H1 (cell line): ENCODE measurements around the gene TCHP. TPM values are rescaled to one million over a fixed set of nuclear protein-coding genes. Genes with fewer than 3 reads are reported as not detected.

Source experiments
- CTCF ChIA-PET: fragments of 300-600 bp; sonication (Branson Sonifier 250); formaldehyde crosslinking; loops from one replicate; lab custom pipeline; 2021; ENCODE audit not compliant: partially characterized antibody; lab: Charles Lee
- POLR2A ChIA-PET: fragments of 300-600 bp; sonication (Branson Sonifier 250); formaldehyde crosslinking; loops from one replicate; lab custom pipeline; 2021; ENCODE audit warnings: inconsistent platforms; ENCODE audit not compliant: partially characterized antibody; lab: Charles Lee
- DNase-seq, 2 experiments: peaks; one replicate each; pipeline versions ENCODE4 v3.0.0 to v3.0.0-alpha.2; 2010 to 2022; ENCODE audit warnings: low spot score in 2 of 2, low read depth in 1 of 2, mixed read lengths in 1 of 2
- FAIRE-seq: peaks from 2 replicates; lab custom pipeline; 2011; peaks lifted over from hg19 to GRCh38; lab: Jason Lieb, UNC
- H2AFZ ChIP-seq: 2 replicates; pipeline ENCODE4 v1.8.1; 2012; ENCODE audit warnings: low read length, inconsistent platforms
- H2AK5ac ChIP-seq: 2 replicates; pipeline ENCODE4 v1.6.1; 2013; ENCODE audit warnings: low read depth, low read length
- H2BK120ac ChIP-seq: replicated peaks from 2 replicates; pipeline ENCODE3; 2013; ENCODE audit warnings: low read depth, low read length, inconsistent platforms
- H2BK12ac ChIP-seq: 2 replicates; pipeline ENCODE4 v1.6.1; 2013; ENCODE audit warnings: low read depth, low read length
- H2BK15ac ChIP-seq: 2 replicates; pipeline ENCODE4 v1.6.1; 2013; ENCODE audit warnings: low read length
- H2BK20ac ChIP-seq: 2 replicates; pipeline ENCODE4 v1.6.1; 2013; ENCODE audit warnings: low read length
- H2BK5ac ChIP-seq: 2 replicates; pipeline ENCODE4 v1.6.1; 2013; ENCODE audit warnings: low read depth, low read length
- H3K14ac ChIP-seq: 2 replicates; pipeline ENCODE4 v1.6.1; 2013; ENCODE audit warnings: inconsistent platforms; ENCODE audit not compliant: insufficient read length
- H3K18ac ChIP-seq: 2 replicates; pipeline ENCODE4 v1.6.1; 2013; ENCODE audit warnings: low read length; ENCODE audit errors: extremely low read depth
- H3K23ac ChIP-seq: 2 replicates; pipeline ENCODE4 v1.6.1; 2013; ENCODE audit warnings: inconsistent platforms; ENCODE audit not compliant: insufficient read length
- H3K23me2 ChIP-seq: 2 replicates; pipeline ENCODE4 v1.6.1; 2013; ENCODE audit warnings: low read depth, low read length
- H3K27ac ChIP-seq: 2 replicates; pipeline ENCODE4 v1.6.1; 2011; ENCODE audit warnings: low read depth, low read length, inconsistent platforms
- H3K27me3 ChIP-seq, 4 experiments: replicated peaks in 1 of 4; 1 replicate in 1 of 4; 2 replicates in 3 of 4; pipeline versions ENCODE4 v1.6.1 to v1.8.1; 2011 to 2013; ENCODE audit warnings: low read length in 3 of 4, mild to moderate bottlenecking in 3 of 4, inconsistent platforms in 2 of 4, mixed read lengths in 2 of 4, moderate library complexity in 1 of 4; ENCODE audit not compliant: control insufficient read depth in 3 of 4, insufficient read depth in 3 of 4; ENCODE audit errors: extremely low read depth in 1 of 4
- H3K36me3 ChIP-seq, 4 experiments: 2 replicates each; pipeline versions ENCODE4 v1.6.1 to v1.8.1; 2011 to 2013; ENCODE audit warnings: mild to moderate bottlenecking in 4 of 4, low read length in 3 of 4, moderate library complexity in 2 of 4, control low read depth in 1 of 4, inconsistent platforms in 1 of 4; ENCODE audit not compliant: insufficient read depth in 4 of 4, control insufficient read depth in 2 of 4
- H3K4ac ChIP-seq: replicated peaks from 2 replicates; pipeline ENCODE3; 2013; ENCODE audit warnings: low read length, low read depth, mixed read lengths, inconsistent platforms; ENCODE audit not compliant: insufficient read length
- H3K4me1 ChIP-seq, 4 experiments: replicated peaks in 1 of 4; 1 replicate in 1 of 4; 2 replicates in 3 of 4; pipeline versions ENCODE4 v1.6.1 to v1.8.1; 2011 to 2013; ENCODE audit warnings: low read length in 3 of 4, inconsistent platforms in 2 of 4, mixed read lengths in 1 of 4; ENCODE audit not compliant: insufficient read depth in 4 of 4, control insufficient read depth in 3 of 4
- H3K4me2 ChIP-seq, 2 experiments: 2 replicates each; pipeline versions ENCODE4 v1.6.1 to v1.8.1; 2011 to 2013; ENCODE audit warnings: low read depth in 2 of 2, low read length in 2 of 2, control low read depth in 1 of 2, inconsistent platforms in 1 of 2, mild to moderate bottlenecking in 1 of 2; ENCODE audit not compliant: insufficient read depth in 1 of 2
- H3K4me3 ChIP-seq, 4 experiments: fragments of 200-600, 300-600 bp in 1 of 4; sonication (generic), shearing (Covaris generic), sonication (Bioruptor Twin) in 1 of 4; 2 replicates each; pipeline versions ENCODE4 v1.5.1 to v1.8.1; 2011 to 2016; ENCODE audit warnings: low read length in 4 of 4, low read depth in 3 of 4, control low read depth in 2 of 4, inconsistent platforms in 2 of 4, mild to moderate bottlenecking in 2 of 4, mixed read lengths in 1 of 4, moderate library complexity in 1 of 4; ENCODE audit not compliant: insufficient read depth in 2 of 4; ENCODE audit errors: extremely low read depth in 1 of 4
- H3K56ac ChIP-seq: replicated peaks from 2 replicates; pipeline ENCODE3; 2013; ENCODE audit warnings: low read depth, mild to moderate bottlenecking, mixed read lengths, low read length, inconsistent platforms; ENCODE audit not compliant: insufficient read length
- H3K79me1 ChIP-seq: 2 replicates; pipeline ENCODE4 v1.6.1; 2013; ENCODE audit warnings: low read depth, low read length, control low read depth
- H3K79me2 ChIP-seq, 2 experiments: 2 replicates each; pipeline versions ENCODE4 v1.6.1 to v1.8.1; 2012 to 2013; ENCODE audit warnings: low read length in 2 of 2, mild to moderate bottlenecking in 2 of 2, inconsistent platforms in 1 of 2; ENCODE audit not compliant: insufficient read depth in 2 of 2, control insufficient read depth in 1 of 2
- H3K9ac ChIP-seq, 4 experiments: replicated peaks in 1 of 4; 1 replicate in 1 of 4; 2 replicates in 3 of 4; pipeline versions ENCODE4 v1.6.1 to v1.8.1; 2011 to 2013; ENCODE audit warnings: low read depth in 3 of 4, low read length in 3 of 4, control low read depth in 2 of 4, mild to moderate bottlenecking in 2 of 4, moderate library complexity in 2 of 4, inconsistent platforms in 1 of 4; ENCODE audit errors: extremely low read depth in 1 of 4
- H3K9me3 ChIP-seq, 2 experiments: 2 replicates each; pipeline versions ENCODE4 v1.6.1 to v1.8.1; 2012 to 2013; ENCODE audit warnings: mild to moderate bottlenecking in 2 of 2, moderate library complexity in 2 of 2, control low read depth in 1 of 2, inconsistent platforms in 1 of 2, low read depth in 1 of 2, low read length in 1 of 2, mixed read lengths in 1 of 2; ENCODE audit not compliant: insufficient read depth in 2 of 2
- H4K20me1 ChIP-seq, 2 experiments: replicated peaks in 1 of 2; 2 replicates each; pipeline versions ENCODE3 to v1.8.1; 2011 to 2013; ENCODE audit warnings: inconsistent platforms in 2 of 2, low read length in 2 of 2, mild to moderate bottlenecking in 1 of 2; ENCODE audit not compliant: insufficient read depth in 2 of 2, control insufficient read depth in 1 of 2
- H4K5ac ChIP-seq: 2 replicates; pipeline ENCODE4 v1.6.1; 2013; ENCODE audit warnings: low read length, low read depth, mixed read lengths, inconsistent platforms; ENCODE audit not compliant: insufficient read length
- H4K8ac ChIP-seq: 2 replicates; pipeline ENCODE4 v1.8.0; 2013; ENCODE audit warnings: mild to moderate bottlenecking, moderate library complexity, low read length, inconsistent platforms; ENCODE audit not compliant: insufficient read depth; ENCODE audit errors: extremely low read depth
- H4K91ac ChIP-seq: replicated peaks from 2 replicates; pipeline ENCODE3; 2013; ENCODE audit warnings: low read length, mixed read lengths, inconsistent platforms; ENCODE audit not compliant: insufficient read length
- CBX8 ChIP-seq: fragments of 300-800, 300-1000 bp; sonication (generic); IDR thresholded peaks from 2 replicates; pipeline ENCODE4 v1.7.1; 2016; ENCODE audit warnings: low read depth, low read length, borderline replicate concordance
- EP300 ChIP-seq, 2 experiments: IDR thresholded peaks; 1 replicate in 1 of 2; 2 replicates in 1 of 2; pipeline ENCODE4 v1.6.1; 2011 to 2012; ENCODE audit warnings: low read depth in 2 of 2, low read length in 2 of 2, mild to moderate bottlenecking in 2 of 2, borderline replicate concordance in 1 of 2, inconsistent platforms in 1 of 2, moderate library complexity in 1 of 2
- EZH2 ChIP-seq: fragments of 200-600 bp; sonication (generic); IDR thresholded peaks from 2 replicates; pipeline ENCODE4 v1.7.1; 2012; ENCODE audit warnings: low read depth, mild to moderate bottlenecking, moderate library complexity, low read length, inconsistent platforms; ENCODE audit not compliant: severe bottlenecking
- KDM5A ChIP-seq: fragments of 200-600 bp; IDR thresholded peaks from 2 replicates; pipeline ENCODE4 v1.7.1; 2012; ENCODE audit warnings: mild to moderate bottlenecking, low read length, inconsistent platforms, mixed read lengths
- POLR2AphosphoS5 ChIP-seq: IDR thresholded peaks from 2 replicates; pipeline ENCODE4 v1.6.1; 2011; ENCODE audit warnings: low read depth, low read length
- POU5F1 ChIP-seq: IDR thresholded peaks from 2 replicates; pipeline ENCODE4 v1.6.1; 2011; ENCODE audit warnings: low read depth, mild to moderate bottlenecking, low read length, moderate library complexity
- SAP30 ChIP-seq: fragments of 300-600 bp; sonication (generic); IDR thresholded peaks from 2 replicates; pipeline ENCODE4 v1.7.1; 2012; ENCODE audit warnings: low read length, moderate library complexity, mild to moderate bottlenecking, inconsistent platforms; ENCODE audit not compliant: insufficient read depth, insufficient replicate concordance
- TEAD4 ChIP-seq: IDR thresholded peaks from 2 replicates; pipeline ENCODE4 v1.6.1; 2012; ENCODE audit warnings: low read depth, low read length, inconsistent platforms, mixed read lengths
- WGBS, 2 experiments: shearing (Covaris generic) in 1 of 2; methylation state at CpG; one replicate each; pipeline versions ENCODE4 v1.1.6 to v1.1.7; 2013 to 2015; ENCODE audit warnings: low lambda C conversion rate in 2 of 2, mixed read lengths in 2 of 2, inconsistent platforms in 1 of 2, low coverage in 1 of 2, missing lambda C conversion rate in 1 of 2; ENCODE audit not compliant: insufficient replicate concordance in 2 of 2, insufficient coverage in 1 of 2, insufficient read length in 1 of 2; ENCODE audit errors: extremely low coverage in 1 of 2, missing lambda C conversion rate in 1 of 2; 5-methylcytosine and 5-hydroxymethylcytosine counted together
- polyA plus RNA-seq, 7 experiments: library from polyadenylated mRNA; depleted of rRNA in 3 of 7; stranded (reverse) in 5 of 7; unstranded in 2 of 7; fragments of >200 nt in 5 of 7; fragments of 200-250 nt in 2 of 7; gene quantifications; 1 replicate in 5 of 7; 2 replicates in 1 of 7; 4 replicates in 1 of 7; pipeline versions ENCODE4 v1.2.1 to v1.2.3, GENCODE V29; 2011 to 2013; ENCODE audit warnings: missing spikeins in 2 of 7, mixed read lengths in 2 of 7
- total RNA-seq: library from RNA; stranded (reverse); fragmentation: NEBNext Ultra II Directional; extraction: Animal tissue kit (Norgen Biotek cat#: 25700); gene quantifications from 2 replicates; pipeline ENCODE4 v1.2.1, GENCODE V29; 2021

TCHP gene
- total and polyA plus RNA-seq, 2 of the 8 experiments (the other 6 are each of a cell fraction or from before 2014, with no cell fraction given), result 2.8 to 4.5 TPM

DNA sequence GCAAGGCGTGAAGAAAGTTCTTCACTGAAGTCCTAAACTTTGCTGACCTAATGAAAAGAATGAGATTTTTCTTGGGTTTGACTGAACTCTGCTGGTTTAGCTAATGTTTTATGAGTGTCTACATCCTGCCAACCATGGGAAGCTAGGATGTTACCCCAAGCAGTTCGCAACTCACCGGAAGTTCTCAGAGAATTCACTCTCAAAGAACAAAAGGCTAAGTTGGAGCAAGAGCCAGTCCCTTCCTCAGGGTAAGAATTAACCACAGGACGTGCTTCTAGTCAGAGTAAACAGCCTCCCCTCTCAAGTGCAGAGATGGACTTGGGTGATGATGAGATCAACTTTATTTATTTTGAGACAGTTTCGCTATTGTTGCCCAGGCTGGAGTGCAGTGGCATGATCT lies 37.3 kb downstream of the TCHP start:
- no peak overlapping the region for H4K8ac ChIP-seq
- CTCF ChIA-PET, result interaction anchor here (0.6 to 2.0 kb wide), 3 partner anchors 9 to 57 kb away, joined by 3 to 8 read pairs (median 4); no protein-coding TSS in a partner anchor
- TF ChIP-seq SAP30, result no peak
- no peak for TF ChIP-seq POLR2AphosphoS5
- no peak for TF ChIP-seq EZH2
- TF ChIP-seq CBX8, result no peak
- no peak for TF ChIP-seq POU5F1
- no peak for TF ChIP-seq KDM5A
- TF ChIP-seq TEAD4, result no peak
- TF ChIP-seq EP300 (IDR thresholded peaks at IDR 0.05; ENCODE audit: borderline replicate concordance in 1 of 2, low read depth in 2 of 2, low read length in 2 of 2), result no peak
- TF ChIP-seq, all 59 proteins: peak for 0
- Histone ChIP-seq H3K9ac (no peak overlapping the region), H4K20me1 (no peaks in the 10 kb centered on the region), H3K56ac (no peak overlapping the region), H4K5ac (no peak overlapping the region), H3K79me1 (no peaks in the 10 kb centered on the region), H3K27me3 (no peaks in the 10 kb centered on the region), H3K79me2 (no peaks in the 10 kb centered on the region), H3K4me2 (no peak overlapping the region), H4K91ac (no peak overlapping the region), H3K23me2 (no peaks in the 10 kb centered on the region), H2AFZ (no peak overlapping the region), H2BK20ac (no peak overlapping the region), H3K14ac (no peak overlapping the region), H3K18ac (no peak overlapping the region), H3K9me3 (no peaks in the 10 kb centered on the region), H3K36me3 (peaks cover 3 to 25% (median 6%) of the 10 kb centered on the region in 4 experiments; a peak in 4 of 8 replicates), H2BK12ac (no peak overlapping the region), H3K4me1 (no peaks in the 10 kb centered on the region), H2BK15ac (no peak overlapping the region), H3K23ac (no peak overlapping the region), H2BK5ac (no peak overlapping the region), H3K4ac (no peak overlapping the region), H3K27ac (no peak overlapping the region), H3K4me3 (no peak overlapping the region), H2BK120ac (no peak overlapping the region), H2AK5ac (no peak overlapping the region)
- 92% methylated on average over 5 of the region's 5 CpGs; no CpG with 5 or more reads in 1 of the 2 experiments for WGBS, 2 experiments
- POLR2A ChIA-PET, result no interaction called here
- no peak for FAIRE-seq
- no peak for DNase-seq
